B cell (primary cell): ENCODE measurements around the gene TMEM92. TPM values are rescaled to one million over a fixed set of nuclear protein-coding genes. Genes with fewer than 3 reads are reported as not detected.
A peak's percentile ranks its signal among the peaks of the same experiment; 100 is the strongest.

ENCODE experiments used
- ATAC-seq: fragments of 200-7000 bp; cut with Tn5 transposase; one replicate; pipeline ENCODE4 v1.10.0; 2021; ENCODE audit warnings: low read depth, mild to moderate bottlenecking, moderate number of reproducible peaks, moderate library complexity
- CTCF ChIA-PET: fragments of 350-600 bp; sonication (Branson Sonifier 250); formaldehyde crosslinking; loops from one replicate; lab custom pipeline; 2021; ENCODE audit warnings: antibody characterized with exemption, inconsistent platforms; lab: Charles Lee
- POLR2A ChIA-PET: fragments of 350-600 bp; sonication (Branson Sonifier 250); formaldehyde crosslinking; loops from one replicate; lab custom pipeline; 2021; ENCODE audit warnings: antibody characterized with exemption; lab: Charles Lee
- DNase-seq: peaks from one replicate; pipeline ENCODE4 v3.0.0; 2013
- H2AFZ ChIP-seq: 2 replicates; pipeline ENCODE4 v1.6.1; 2012; ENCODE audit warnings: mild to moderate bottlenecking, low read depth, low read length; ENCODE audit not compliant: insufficient read depth, poor library complexity, severe bottlenecking
- H3K27ac ChIP-seq, 2 donors: 1 replicate in 1 of 2; 2 replicates in 1 of 2; pipeline ENCODE4 v1.5.1; 2012 to 2013; ENCODE audit warnings: low read length in 2 of 2, mild to moderate bottlenecking in 2 of 2, moderate library complexity in 1 of 2
- H3K27me3 ChIP-seq, 4 experiments: fragments of 200-600 bp in 1 of 4; sonication (generic) in 1 of 4; replicated peaks in 1 of 4; 1 replicate in 2 of 4; 2 replicates in 2 of 4; pipeline versions ENCODE4 v1.6.1 to v1.7.0; 2013 to 2016; ENCODE audit warnings: low read length in 3 of 4, mild to moderate bottlenecking in 2 of 4, mixed read lengths in 1 of 4, moderate library complexity in 1 of 4; ENCODE audit not compliant: insufficient read depth in 4 of 4, control insufficient read depth in 3 of 4; ENCODE audit errors: control extremely low read depth in 1 of 4
- H3K36me3 ChIP-seq, 2 experiments: replicated peaks in 1 of 2; 1 replicate in 1 of 2; 2 replicates in 1 of 2; pipeline versions ENCODE4 v1.6.1 to v1.7.1; 2013; ENCODE audit warnings: low read length in 1 of 2; ENCODE audit not compliant: insufficient read depth in 2 of 2, control insufficient read depth in 1 of 2; ENCODE audit errors: control extremely low read depth in 1 of 2, extremely low read depth in 1 of 2
- H3K4me1 ChIP-seq, 2 donors: fragments of 200-600 bp in 1 of 2; sonication (generic) in 1 of 2; 1 replicate in 1 of 2; 2 replicates in 1 of 2; pipeline versions ENCODE4 v1.5.1 to v1.6.1; 2013 to 2017; ENCODE audit warnings: low read length in 2 of 2; ENCODE audit not compliant: control insufficient read depth in 2 of 2, insufficient read depth in 2 of 2
- H3K4me2 ChIP-seq: replicated peaks from 2 replicates; pipeline ENCODE3; 2012; ENCODE audit warnings: mild to moderate bottlenecking, low read depth, low read length; ENCODE audit not compliant: poor library complexity, severe bottlenecking
- H3K4me3 ChIP-seq, 5 experiments: fragments of 200-600 bp in 1 of 5; sonication (generic) in 1 of 5; 1 replicate in 3 of 5; 2 replicates in 2 of 5; pipeline versions ENCODE4 v1.5.1 to v1.7.0; 2011 to 2016; ENCODE audit warnings: low read length in 4 of 5, mild to moderate bottlenecking in 4 of 5, low read depth in 2 of 5, control low read depth in 1 of 5, moderate library complexity in 1 of 5; ENCODE audit not compliant: insufficient read depth in 1 of 5; ENCODE audit errors: control extremely low read depth in 1 of 5, extremely low read depth in 1 of 5
- H3K79me2 ChIP-seq: fragments of 200-600 bp; sonication (generic); one replicate; pipeline ENCODE4 v1.6.0; 2016; ENCODE audit warnings: low read length; ENCODE audit not compliant: control insufficient read depth, insufficient read depth
- H3K9ac ChIP-seq: fragments of 200-600 bp; sonication (generic); 2 replicates; pipeline ENCODE4 v1.6.1; 2017; ENCODE audit warnings: mild to moderate bottlenecking, low read length, moderate library complexity
- H3K9me3 ChIP-seq, 3 donors: one replicate each; pipeline versions ENCODE4 v1.6.1 to v1.7.1; 2013; ENCODE audit warnings: low read length in 2 of 3; ENCODE audit not compliant: control insufficient read depth in 2 of 3, insufficient read depth in 1 of 3; ENCODE audit errors: control extremely low read depth in 1 of 3
- H4K20me1 ChIP-seq: 2 replicates; pipeline ENCODE4 v1.6.0; 2012; ENCODE audit warnings: mild to moderate bottlenecking, low read length; ENCODE audit not compliant: insufficient read depth, control insufficient read depth, poor library complexity, severe bottlenecking
- H3K27ac Mint-ChIP-seq: one replicate; pipeline ENCODE4 v1.8.0; 2021; ENCODE audit warnings: mixed read lengths
- H3K27me3 Mint-ChIP-seq: one replicate; pipeline ENCODE4 v1.8.0; 2021; ENCODE audit warnings: mixed read lengths
- H3K4me1 Mint-ChIP-seq: one replicate; pipeline ENCODE4 v1.8.0; 2021; ENCODE audit warnings: mixed read lengths
- H3K4me3 Mint-ChIP-seq: one replicate; pipeline ENCODE4 v1.8.0; 2021; ENCODE audit warnings: mixed read lengths
- H3K9me3 Mint-ChIP-seq: one replicate; pipeline ENCODE4 v1.8.0; 2022; ENCODE audit warnings: mixed read lengths; ENCODE audit not compliant: insufficient read depth
- CTCF ChIP-seq: fragments of 200-600 bp; IDR thresholded peaks from one replicate; pipeline ENCODE4 v1.8.0; 2022; ENCODE audit warnings: antibody characterized with exemption, mild to moderate bottlenecking
- EZH2 ChIP-seq: IDR thresholded peaks from 2 replicates; pipeline ENCODE4 v1.6.1; 2012; ENCODE audit warnings: borderline replicate concordance, low read depth, mild to moderate bottlenecking, moderate library complexity, low read length; ENCODE audit not compliant: insufficient read depth, poor library complexity, severe bottlenecking
- WGBS: methylation state at CpG from one replicate; pipeline ENCODE4 v1.1.5; 2013; ENCODE audit warnings: missing lambda C conversion rate; ENCODE audit not compliant: insufficient coverage; 5-methylcytosine and 5-hydroxymethylcytosine counted together
- intact Hi-C: fragments of 100-400 bp; cut with micrococcal nuclease; formaldehyde crosslinking; loops from one replicate; pipeline ENCODE4 v1.10.0; 2022
- polyA minus RNA-seq: library from RNA; depleted of rRNA, polyadenylated mRNA; stranded (reverse); fragments of >200 nt; gene quantifications from 2 replicates; pipeline ENCODE4 v1.2.3, GENCODE V29; 2012
- polyA plus RNA-seq: library from polyadenylated mRNA; depleted of rRNA; stranded (reverse); fragments of >200 nt; gene quantifications from 2 replicates; pipeline ENCODE4 v1.2.3, GENCODE V29; 2012
- total RNA-seq, 2 donors: library from RNA; stranded (reverse); fragments of 120-200 nt in 1 of 2; gene quantifications; 1 replicate in 1 of 2; 2 replicates in 1 of 2; pipeline versions ENCODE4 v1.2.3 to v1.2.4, GENCODE V29; 2013 to 2022

TMEM92 gene
- not detected in 2 replicates for total RNA-seq
- total RNA-seq (2013) = not detected
- polyA plus RNA-seq = not detected in 2 replicates
- polyA minus RNA-seq = not detected in 2 replicates

DNA sequence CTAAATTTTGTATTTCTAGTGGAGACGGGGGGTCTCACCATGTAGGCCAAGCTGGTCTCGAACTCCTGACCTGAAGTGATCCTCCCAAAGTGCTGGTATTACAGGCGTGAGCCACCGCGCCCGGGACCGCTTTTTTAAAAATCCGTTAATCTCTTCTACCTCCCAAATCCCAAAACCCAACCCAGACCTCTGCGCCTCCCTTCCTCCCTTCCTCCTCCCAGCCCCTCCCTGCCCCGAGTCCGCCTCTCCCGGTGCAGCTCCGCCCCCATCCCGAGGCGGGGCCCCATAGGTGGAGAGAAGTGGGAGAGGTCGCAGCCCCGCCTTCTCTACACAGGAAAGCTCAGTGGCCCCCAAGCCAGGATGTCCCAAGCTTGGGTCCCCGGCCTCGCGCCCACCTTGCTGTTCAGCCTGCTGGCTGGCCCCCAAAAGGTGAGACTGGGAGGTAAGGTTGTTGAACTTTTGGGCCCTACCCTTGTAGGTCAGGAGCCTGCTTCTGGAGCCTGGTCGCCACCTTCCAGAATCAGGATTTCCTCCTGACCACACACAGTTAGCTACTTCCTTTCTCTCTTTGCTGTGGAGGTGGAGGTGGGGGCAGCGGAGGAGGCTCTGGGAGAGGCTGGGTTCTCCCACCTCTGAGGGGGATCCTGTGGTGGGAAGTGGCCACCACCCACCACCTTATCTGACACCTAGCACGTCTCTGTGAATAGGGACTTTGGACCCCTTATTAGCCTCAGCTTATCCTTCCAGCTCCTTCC lies at the start of gene TMEM92:
Gene TMEM92, plus strand, starts transcription at position 325 of the 755 bp plus-strand sequence. Its CDS starts 36 bp downstream, at position 361.
- Mint-ChIP-seq H3K27ac (no peak within 1 kb of the TSS), H3K4me1 (peaks cover 11% of the 10 kb centered on the region), H3K4me3 (peak within 1 kb of the TSS; percentile 23), H3K27me3 (peaks cover 45% of the 10 kb centered on the region), H3K9me3 (no peaks in the 10 kb centered on the region)
- Histone ChIP-seq H2AFZ (peak within 1 kb of the TSS; percentile 67), H3K4me1 (peaks cover 7 to 8% of the 10 kb centered on the region in 2 donors), H3K27ac (no peak within 1 kb of the TSS), H3K9me3 (peaks cover 0 to 8% (median 0%) of the 10 kb centered on the region in 3 donors), H3K36me3 (no peaks in the 10 kb centered on the region), H3K4me2 (peak within 1 kb of the TSS; percentile 81), H3K27me3 (peaks cover 0 to 60% (median 14%) of the 10 kb centered on the region in 4 experiments), H4K20me1 (no peaks in the 10 kb centered on the region), H3K79me2 (no peaks in the 10 kb centered on the region), H3K4me3 (peak within 1 kb of the TSS in 1 of 5 experiments; percentile 28), H3K9ac (no peak within 1 kb of the TSS)
- ATAC-seq (no peak), DNase-seq (no peak)
- TF ChIP-seq CTCF = no peak
- intact Hi-C loops = no loop called here
- CTCF ChIA-PET = interaction anchor here (0.7 to 7.6 kb wide), 9 partner anchors 8 to 106 kb away, joined by 3 to 100 read pairs (median 4); partner anchors contain the start of gene COL1A1
- POLR2A ChIA-PET = interaction anchor here (0.9 kb wide), 1 partner anchor 74 kb away, joined by 3 read pairs; no protein-coding TSS in a partner anchor
- WGBS = 7% methylated on average over 13 of the region's 23 CpGs

DNA sequence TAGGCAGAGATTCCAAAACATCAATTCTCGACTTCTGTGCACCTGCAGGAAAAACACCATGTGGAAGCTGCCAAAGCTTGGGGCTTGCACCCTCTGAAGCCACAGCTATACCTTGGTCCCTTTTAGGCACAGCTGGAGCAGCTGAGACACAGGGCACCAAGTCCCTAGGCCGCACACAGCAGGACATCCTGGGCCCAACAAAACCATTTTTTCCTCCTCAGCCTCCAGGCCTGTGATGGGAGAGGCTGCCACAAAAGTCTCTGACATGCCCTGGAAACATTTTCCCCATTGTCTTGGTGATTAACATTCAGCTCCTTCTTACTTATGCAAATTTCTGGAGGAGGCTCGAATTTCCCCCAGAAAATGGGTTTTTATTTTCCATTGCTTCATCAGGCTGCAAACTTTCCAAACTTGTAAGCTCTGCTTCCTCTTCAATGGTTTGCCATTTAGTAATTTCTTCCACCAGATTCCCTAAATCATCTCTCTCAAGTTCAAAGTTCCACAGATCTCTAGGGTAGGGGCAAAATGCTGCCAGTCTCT lies 48.5 kb upstream of the TMEM92 start:
- no peak for TF ChIP-seq CTCF
- TF ChIP-seq EZH2 = no peak
- ChIA-PET POLR2A (no interaction called here), CTCF (interaction anchor here (0.6 kb wide), 1 partner anchor 91 kb away, joined by 3 read pairs; no protein-coding TSS in a partner anchor)
- Histone ChIP-seq H3K27me3 (no peaks in the 10 kb centered on the region), H2AFZ (no peak overlapping the region), H3K9me3 (peaks cover 1 to 13% (median 5%) of the 10 kb centered on the region in 3 donors), H3K27ac (no peak overlapping the region), H3K79me2 (no peaks in the 10 kb centered on the region), H3K4me3 (no peak overlapping the region), H3K9ac (no peak overlapping the region), H3K4me1 (no peaks in the 10 kb centered on the region), H4K20me1 (no peaks in the 10 kb centered on the region), H3K36me3 (no peaks in the 10 kb centered on the region), H3K4me2 (no peak overlapping the region)
- intact Hi-C loops = no loop called here
- DNase-seq (no peak), ATAC-seq (no peak)
- Mint-ChIP-seq H3K27ac (no peak overlapping the region), H3K4me1 (no peaks in the 10 kb centered on the region), H3K9me3 (peaks cover 9% of the 10 kb centered on the region), H3K4me3 (no peak overlapping the region), H3K27me3 (peaks cover 10% of the 10 kb centered on the region)
- WGBS = 71% methylated on average over 3 of the region's 3 CpGs
